ENCODE data around the gene HECTD2. TPM values are rescaled to one million over a fixed set of nuclear protein-coding genes. Genes with fewer than 3 reads are reported as not detected.

Gene HECTD2
- total and polyA plus RNA-seq, 2 of the 8 experiments (the other 6 are each of a cell fraction or from before 2014, with no cell fraction given) = 5.7 to 11.9 TPM

DNA sequence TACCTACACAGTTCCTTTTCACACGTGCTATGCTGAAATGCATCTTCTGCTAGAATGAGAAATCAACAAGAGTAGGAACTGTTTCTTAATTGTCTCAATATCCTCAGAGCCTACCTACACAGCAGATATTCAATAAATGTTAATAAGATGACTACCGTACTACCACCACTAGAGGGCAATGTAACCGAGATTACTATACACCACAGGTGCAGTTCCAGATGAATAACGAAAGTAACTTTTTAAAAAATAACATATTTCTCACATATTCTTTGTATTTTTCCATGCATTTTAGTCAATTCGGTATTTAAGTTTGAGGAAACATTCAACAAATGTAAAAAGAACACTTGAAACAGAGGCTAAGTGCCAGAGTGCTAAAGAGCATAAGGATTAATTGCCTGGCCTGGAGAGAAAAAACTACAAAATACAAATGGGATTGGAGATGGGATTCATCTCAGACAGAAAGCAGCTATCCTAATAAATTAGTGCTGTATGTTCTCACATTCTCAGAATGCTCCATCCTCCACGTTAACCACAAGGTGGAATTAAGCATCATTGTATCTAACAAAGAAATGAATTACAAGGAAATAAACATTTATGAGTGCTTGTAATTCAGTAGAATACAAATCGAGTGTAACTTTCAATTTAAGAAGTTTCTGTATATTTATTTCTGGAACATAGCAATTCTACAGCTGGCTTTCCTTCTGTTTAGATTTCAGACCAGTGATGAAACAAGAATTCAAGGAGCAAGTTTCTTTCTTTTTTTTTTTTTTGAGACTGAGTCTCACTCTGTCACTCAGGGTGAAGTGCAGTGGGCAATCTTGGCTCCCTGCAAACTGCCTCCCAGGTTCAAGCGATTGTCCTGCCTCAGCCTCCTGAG is 20.3 kb upstream of the HECTD2 start:
- Histone ChIP-seq H3K27ac (ENCODE audit: low read depth, low read length) (no peak overlapping the region), H3K9ac (replicated peaks in 1 of 4; ENCODE audit: extremely low read depth in 1 of 4, low read depth in 3 of 4, low read length in 3 of 4) (no peak overlapping the region), H4K20me1 (replicated peaks in 1 of 2; ENCODE audit: control insufficient read depth in 1 of 2, insufficient read depth in 2 of 2, low read length in 2 of 2) (no peaks in the 10 kb centered on the region), H3K14ac (ENCODE audit: insufficient read length) (no peak overlapping the region), H2BK20ac (ENCODE audit: low read length) (no peak overlapping the region), H2BK12ac (ENCODE audit: low read depth, low read length) (no peak overlapping the region), H3K27me3 (replicated peaks in 1 of 4; ENCODE audit: control insufficient read depth in 3 of 4, extremely low read depth in 1 of 4, insufficient read depth in 3 of 4, low read length in 3 of 4) (no peaks in the 10 kb centered on the region), H2BK5ac (ENCODE audit: low read depth, low read length) (no peak overlapping the region), H3K56ac (replicated peaks; ENCODE audit: insufficient read length, low read depth, low read length) (no peak overlapping the region), H3K9me3 (ENCODE audit: insufficient read depth in 2 of 2, low read depth in 1 of 2, low read length in 1 of 2) (no peaks in the 10 kb centered on the region), H3K79me1 (ENCODE audit: low read depth, low read length) (no peaks in the 10 kb centered on the region; the same call in 1 of the 2 replicates), H3K4me2 (ENCODE audit: insufficient read depth in 1 of 2, low read depth in 2 of 2, low read length in 2 of 2) (peak overlapping the region in 1 of 2 experiments; percentile 51; a peak in 2 of 4 replicates), H4K5ac (ENCODE audit: insufficient read length, low read depth, low read length) (no peak overlapping the region), H3K36me3 (ENCODE audit: control insufficient read depth in 2 of 4, insufficient read depth in 4 of 4, low read length in 3 of 4) (no peaks in the 10 kb centered on the region), H3K18ac (ENCODE audit: extremely low read depth, low read length) (no peak overlapping the region), H3K79me2 (ENCODE audit: control insufficient read depth in 1 of 2, insufficient read depth in 2 of 2, low read length in 2 of 2) (no peaks in the 10 kb centered on the region), H4K91ac (replicated peaks; ENCODE audit: insufficient read length, low read length) (no peak overlapping the region), H3K23ac (ENCODE audit: insufficient read length) (no peak overlapping the region), H2BK120ac (replicated peaks; ENCODE audit: low read depth, low read length) (no peak overlapping the region), H4K8ac (ENCODE audit: extremely low read depth, insufficient read depth, low read length) (no peak overlapping the region), H3K4ac (replicated peaks; ENCODE audit: insufficient read length, low read depth, low read length) (no peak overlapping the region), H3K4me1 (replicated peaks in 1 of 4; ENCODE audit: control insufficient read depth in 3 of 4, insufficient read depth in 4 of 4, low read length in 3 of 4) (no peaks in the 10 kb centered on the region), H2BK15ac (ENCODE audit: low read length) (no peak overlapping the region), H2AK5ac (ENCODE audit: low read depth, low read length) (no peak overlapping the region), H2AFZ (ENCODE audit: low read length) (no peak overlapping the region), H3K4me3 (ENCODE audit: extremely low read depth in 1 of 4, insufficient read depth in 2 of 4, low read depth in 3 of 4, low read length in 4 of 4) (no peak overlapping the region), H3K23me2 (ENCODE audit: low read depth, low read length) (no peaks in the 10 kb centered on the region)
- TF ChIP-seq TEAD4 (IDR thresholded peaks at IDR 0.05; ENCODE audit: low read depth, low read length) (no peak), FOSL1 (IDR thresholded peaks at IDR 0.05; ENCODE audit: insufficient read depth, low read depth, low read length) (no peak), RAD21 (IDR thresholded peaks at IDR 0.05 in 1 of 2, conservative IDR thresholded peaks at IDR 0.05 in 1 of 2; ENCODE audit: low read depth in 2 of 2, low read length in 2 of 2) (peak; percentile 51 to 53)
- TF ChIP-seq, protein P1, sequence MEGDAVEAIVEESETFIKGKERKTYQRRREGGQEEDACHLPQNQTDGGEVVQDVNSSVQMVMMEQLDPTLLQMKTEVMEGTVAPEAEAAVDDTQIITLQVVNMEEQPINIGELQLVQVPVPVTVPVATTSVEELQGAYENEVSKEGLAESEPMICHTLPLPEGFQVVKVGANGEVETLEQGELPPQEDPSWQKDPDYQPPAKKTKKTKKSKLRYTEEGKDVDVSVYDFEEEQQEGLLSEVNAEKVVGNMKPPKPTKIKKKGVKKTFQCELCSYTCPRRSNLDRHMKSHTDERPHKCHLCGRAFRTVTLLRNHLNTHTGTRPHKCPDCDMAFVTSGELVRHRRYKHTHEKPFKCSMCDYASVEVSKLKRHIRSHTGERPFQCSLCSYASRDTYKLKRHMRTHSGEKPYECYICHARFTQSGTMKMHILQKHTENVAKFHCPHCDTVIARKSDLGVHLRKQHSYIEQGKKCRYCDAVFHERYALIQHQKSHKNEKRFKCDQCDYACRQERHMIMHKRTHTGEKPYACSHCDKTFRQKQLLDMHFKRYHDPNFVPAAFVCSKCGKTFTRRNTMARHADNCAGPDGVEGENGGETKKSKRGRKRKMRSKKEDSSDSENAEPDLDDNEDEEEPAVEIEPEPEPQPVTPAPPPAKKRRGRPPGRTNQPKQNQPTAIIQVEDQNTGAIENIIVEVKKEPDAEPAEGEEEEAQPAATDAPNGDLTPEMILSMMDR (IDR thresholded peaks at IDR 0.05; ENCODE audit: control extremely low read depth in 1 of 3, insufficient read depth in 1 of 3, low read depth in 1 of 3, low read length in 3 of 3) = peak in 2 of 3 experiments; percentile 29 to 40; a peak in 2 of 4 replicates
- FAIRE-seq (peak; percentile 73), DNase-seq (ENCODE audit: low read depth in 1 of 2, low spot score in 2 of 2) (no peak)
- WGBS, 2 experiments (ENCODE audit: extremely low coverage in 1 of 2, insufficient coverage in 1 of 2, insufficient read length in 1 of 2, insufficient replicate concordance in 2 of 2, low coverage in 1 of 2, low lambda C conversion rate in 2 of 2, missing lambda C conversion rate in 1 of 2) = 24% methylated on average over 8 of the region's 8 CpGs; no CpG with 5 or more reads in 1 of the 2 experiments
- ChIA-PET POLR2A (ENCODE audit: partially characterized antibody) (interaction anchor here (1.3 kb wide), 1 partner anchor 19 kb away, joined by 3 read pairs; no protein-coding TSS in a partner anchor), CTCF (ENCODE audit: partially characterized antibody) (interaction anchor here (0.6 to 2.9 kb wide), 17 partner anchors 10 to 541 kb away, joined by 3 to 24 read pairs (median 4); no protein-coding TSS in a partner anchor)

Measured in H1 (cell line).